ENCODE measurements around the gene BRINP2. TPM values are rescaled to one million over a fixed set of nuclear protein-coding genes. Genes with fewer than 3 reads are reported as not detected.

BRINP2 gene
- polyA plus RNA-seq, 1 donor (not counting 4 experiments of a cell fraction or from before 2014, with no cell fraction given) = not detected

GRCh38 chr1:177302357-177303044, 131.7 kb downstream of the BRINP2 start:
- dilution Hi-C loops (cut with MboI; ENCODE audit: extremely low pct_ligation_motif_present, low sequenced_read_pairs) = no loop called here
- DNase-seq (ENCODE audit: low read depth, low spot score) (no peak), FAIRE-seq (peak; percentile 43)
- Histone ChIP-seq H3K36me3 (ENCODE audit: control insufficient read depth in 2 of 2, extremely low read depth in 1 of 2, insufficient read depth in 2 of 2, low read length in 2 of 2) (no peaks in the 10 kb centered on the region), H3K27me3 (ENCODE audit: control insufficient read depth, extremely low read depth, insufficient read depth, low read length) (no peaks in the 10 kb centered on the region), H3K27ac (ENCODE audit: control insufficient read depth, insufficient read depth, low read length) (no peak overlapping the region), H3K9me3 (ENCODE audit: control insufficient read depth, low read depth, low read length) (no peaks in the 10 kb centered on the region), H3K9me1 (ENCODE audit: control insufficient read depth, extremely low read depth, insufficient read depth, low read length) (no peaks in the 10 kb centered on the region), H3K79me2 (ENCODE audit: control insufficient read depth, insufficient read depth, low read length) (no peaks in the 10 kb centered on the region), H3K4me3 (ENCODE audit: control insufficient read depth in 2 of 3, extremely low read depth in 1 of 3, insufficient read depth in 2 of 3, low read depth in 1 of 3, low read length in 3 of 3) (no peak overlapping the region), H4K20me1 (ENCODE audit: control insufficient read depth, extremely low read depth, insufficient read depth, low read length) (no peaks in the 10 kb centered on the region), H3K4me2 (ENCODE audit: control insufficient read depth, extremely low read depth, insufficient read depth, low read depth, low read length) (no peak overlapping the region), H3K4me1 (ENCODE audit: control insufficient read depth, extremely low read depth, insufficient read depth, low read length) (peaks cover 30% of the 10 kb centered on the region), H3K9ac (ENCODE audit: control insufficient read depth, extremely low read depth, insufficient read depth, low read length) (no peak overlapping the region), H2AFZ (ENCODE audit: control insufficient read depth, low read length) (peak overlapping the region; percentile 46)
- peak in 1 of 3 experiments; percentile 39 for TF ChIP-seq CTCF (optimal IDR thresholded peaks at IDR 0.05 in 1 of 3, IDR thresholded peaks at IDR 0.05 in 1 of 3, conservative IDR thresholded peaks at IDR 0.05 in 1 of 3; ENCODE audit: extremely low read depth in 1 of 3, insufficient read depth in 2 of 3, low read length in 3 of 3)
- no peak for TF ChIP-seq EZH2 (IDR thresholded peaks at IDR 0.05; ENCODE audit: low read length)

- Histone ChIP-seq H3K79me2 (ENCODE audit: control insufficient read depth, insufficient read depth, low read length) (no peaks in the 10 kb centered on the region), H3K4me1 (ENCODE audit: control insufficient read depth, extremely low read depth, insufficient read depth, low read length) (peaks cover 39% of the 10 kb centered on the region), H4K20me1 (ENCODE audit: control insufficient read depth, extremely low read depth, insufficient read depth, low read length) (no peaks in the 10 kb centered on the region), H3K9me1 (ENCODE audit: control insufficient read depth, extremely low read depth, insufficient read depth, low read length) (no peaks in the 10 kb centered on the region), H2AFZ (ENCODE audit: control insufficient read depth, low read length) (peak overlapping the region; percentile 30), H3K36me3 (ENCODE audit: control insufficient read depth in 2 of 2, extremely low read depth in 1 of 2, insufficient read depth in 2 of 2, low read length in 2 of 2) (no peaks in the 10 kb centered on the region), H3K9me3 (ENCODE audit: control insufficient read depth, low read depth, low read length) (no peaks in the 10 kb centered on the region), H3K27ac (ENCODE audit: control insufficient read depth, insufficient read depth, low read length) (no peak overlapping the region), H3K27me3 (ENCODE audit: control insufficient read depth, extremely low read depth, insufficient read depth, low read length) (no peaks in the 10 kb centered on the region), H3K4me2 (ENCODE audit: control insufficient read depth, extremely low read depth, insufficient read depth, low read depth, low read length) (peak overlapping the region; percentile 61), H3K9ac (ENCODE audit: control insufficient read depth, extremely low read depth, insufficient read depth, low read length) (no peak overlapping the region), H3K4me3 (ENCODE audit: control insufficient read depth in 2 of 3, extremely low read depth in 1 of 3, insufficient read depth in 2 of 3, low read depth in 1 of 3, low read length in 3 of 3) (peak overlapping the region in 1 of 3 experiments; percentile 24)
- DNase-seq (ENCODE audit: low read depth, low spot score) (peak; percentile 77), FAIRE-seq (peak; percentile 92)
- TF ChIP-seq CTCF (optimal IDR thresholded peaks at IDR 0.05 in 1 of 3, IDR thresholded peaks at IDR 0.05 in 1 of 3, conservative IDR thresholded peaks at IDR 0.05 in 1 of 3; ENCODE audit: extremely low read depth in 1 of 3, insufficient read depth in 2 of 3, low read length in 3 of 3) (no peak), EZH2 (IDR thresholded peaks at IDR 0.05; ENCODE audit: low read length) (no peak)
- dilution Hi-C loops (cut with MboI; ENCODE audit: extremely low pct_ligation_motif_present, low sequenced_read_pairs) = no loop called here
Measured at GRCh38 chr1:177305040-177306018, 134.6 kb downstream of the BRINP2 start.

Measured in keratinocyte (primary cell).